ENCODE data around the gene PTPRF.
A peak's percentile ranks its signal among the peaks of the same experiment; 100 is the strongest.

Gene PTPRF

DNA sequence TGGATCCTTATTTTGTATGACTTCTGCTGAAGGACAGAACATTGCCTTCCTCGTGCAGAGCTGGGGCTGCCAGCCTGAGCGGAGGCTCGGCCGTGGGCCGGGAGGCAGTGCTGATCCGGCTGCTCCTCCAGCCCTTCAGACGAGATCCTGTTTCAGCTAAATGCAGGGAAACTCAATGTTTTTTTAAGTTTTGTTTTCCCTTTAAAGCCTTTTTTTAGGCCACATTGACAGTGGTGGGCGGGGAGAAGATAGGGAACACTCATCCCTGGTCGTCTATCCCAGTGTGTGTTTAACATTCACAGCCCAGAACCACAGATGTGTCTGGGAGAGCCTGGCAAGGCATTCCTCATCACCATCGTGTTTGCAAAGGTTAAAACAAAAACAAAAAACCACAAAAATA lies 91.8 kb downstream of the PTPRF start:
- H3K9me3 ChIP-seq (ENCODE audit: severe bottlenecking): no peaks in the 10 kb centered on the region
- DNase-seq (ENCODE audit: low spot score): no peak
- no peaks in the 10 kb centered on the region for H3K4me1 ChIP-seq (ENCODE audit: insufficient read depth, poor library complexity, severe bottlenecking)
- no peaks in the 10 kb centered on the region for H3K27me3 ChIP-seq (ENCODE audit: insufficient read depth, poor library complexity, severe bottlenecking)
- H3K36me3 ChIP-seq (ENCODE audit: low read depth): peaks cover 80% of the 10 kb centered on the region
- TF ChIP-seq, protein P1, sequence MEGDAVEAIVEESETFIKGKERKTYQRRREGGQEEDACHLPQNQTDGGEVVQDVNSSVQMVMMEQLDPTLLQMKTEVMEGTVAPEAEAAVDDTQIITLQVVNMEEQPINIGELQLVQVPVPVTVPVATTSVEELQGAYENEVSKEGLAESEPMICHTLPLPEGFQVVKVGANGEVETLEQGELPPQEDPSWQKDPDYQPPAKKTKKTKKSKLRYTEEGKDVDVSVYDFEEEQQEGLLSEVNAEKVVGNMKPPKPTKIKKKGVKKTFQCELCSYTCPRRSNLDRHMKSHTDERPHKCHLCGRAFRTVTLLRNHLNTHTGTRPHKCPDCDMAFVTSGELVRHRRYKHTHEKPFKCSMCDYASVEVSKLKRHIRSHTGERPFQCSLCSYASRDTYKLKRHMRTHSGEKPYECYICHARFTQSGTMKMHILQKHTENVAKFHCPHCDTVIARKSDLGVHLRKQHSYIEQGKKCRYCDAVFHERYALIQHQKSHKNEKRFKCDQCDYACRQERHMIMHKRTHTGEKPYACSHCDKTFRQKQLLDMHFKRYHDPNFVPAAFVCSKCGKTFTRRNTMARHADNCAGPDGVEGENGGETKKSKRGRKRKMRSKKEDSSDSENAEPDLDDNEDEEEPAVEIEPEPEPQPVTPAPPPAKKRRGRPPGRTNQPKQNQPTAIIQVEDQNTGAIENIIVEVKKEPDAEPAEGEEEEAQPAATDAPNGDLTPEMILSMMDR (IDR thresholded peaks at IDR 0.05; ENCODE audit: poor library complexity, severe bottlenecking): no peak
- H3K27ac ChIP-seq (ENCODE audit: poor library complexity, severe bottlenecking): no peak overlapping the region
- no peak for ATAC-seq (ENCODE audit: low read depth)
- no peak overlapping the region for H3K4me3 ChIP-seq (ENCODE audit: severe bottlenecking)

DNA sequence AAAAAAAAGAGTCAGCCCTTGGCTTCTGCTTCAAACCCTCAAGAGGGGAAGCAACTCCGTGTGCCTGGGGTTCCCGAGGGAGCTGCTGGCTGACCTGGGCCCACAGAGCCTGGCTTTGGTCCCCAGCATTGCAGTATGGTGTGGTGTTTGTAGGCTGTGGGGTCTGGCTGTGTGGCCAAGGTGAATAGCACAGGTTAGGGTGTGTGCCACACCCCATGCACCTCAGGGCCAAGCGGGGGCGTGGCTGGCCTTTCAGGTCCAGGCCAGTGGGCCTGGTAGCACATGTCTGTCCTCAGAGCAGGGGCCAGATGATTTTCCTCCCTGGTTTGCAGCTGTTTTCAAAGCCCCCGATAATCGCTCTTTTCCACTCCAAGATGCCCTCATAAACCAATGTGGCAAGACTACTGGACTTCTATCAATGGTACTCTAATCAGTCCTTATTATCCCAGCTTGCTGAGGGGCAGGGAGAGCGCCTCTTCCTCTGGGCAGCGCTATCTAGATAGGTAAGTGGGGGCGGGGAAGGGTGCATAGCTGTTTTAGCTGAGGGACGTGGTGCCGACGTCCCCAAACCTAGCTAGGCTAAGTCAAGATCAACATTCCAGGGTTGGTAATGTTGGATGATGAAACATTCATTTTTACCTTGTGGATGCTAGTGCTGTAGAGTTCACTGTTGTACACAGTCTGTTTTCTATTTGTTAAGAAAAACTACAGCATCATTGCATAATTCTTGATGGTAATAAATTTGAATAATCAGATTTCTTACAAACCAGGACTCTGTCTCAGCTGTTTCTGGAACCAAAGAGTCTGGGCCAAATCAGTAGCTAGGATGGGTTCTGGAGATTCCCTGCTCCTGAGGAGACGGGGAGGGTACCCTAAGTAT lies 92.5 kb downstream of the PTPRF start:
- H3K4me3 ChIP-seq (ENCODE audit: severe bottlenecking): no peak overlapping the region
- no peaks in the 10 kb centered on the region for H3K4me1 ChIP-seq (ENCODE audit: insufficient read depth, poor library complexity, severe bottlenecking)
- ATAC-seq (ENCODE audit: low read depth) (no peak), DNase-seq (ENCODE audit: low spot score) (no peak)
- H3K27ac ChIP-seq (ENCODE audit: poor library complexity, severe bottlenecking): no peak overlapping the region
- H3K36me3 ChIP-seq (ENCODE audit: low read depth): peaks cover 76% of the 10 kb centered on the region
- no peaks in the 10 kb centered on the region for H3K27me3 ChIP-seq (ENCODE audit: insufficient read depth, poor library complexity, severe bottlenecking)
- H3K9me3 ChIP-seq (ENCODE audit: severe bottlenecking): no peaks in the 10 kb centered on the region
- TF ChIP-seq, protein P1 (IDR thresholded peaks at IDR 0.05; ENCODE audit: poor library complexity, severe bottlenecking): no peak

DNA sequence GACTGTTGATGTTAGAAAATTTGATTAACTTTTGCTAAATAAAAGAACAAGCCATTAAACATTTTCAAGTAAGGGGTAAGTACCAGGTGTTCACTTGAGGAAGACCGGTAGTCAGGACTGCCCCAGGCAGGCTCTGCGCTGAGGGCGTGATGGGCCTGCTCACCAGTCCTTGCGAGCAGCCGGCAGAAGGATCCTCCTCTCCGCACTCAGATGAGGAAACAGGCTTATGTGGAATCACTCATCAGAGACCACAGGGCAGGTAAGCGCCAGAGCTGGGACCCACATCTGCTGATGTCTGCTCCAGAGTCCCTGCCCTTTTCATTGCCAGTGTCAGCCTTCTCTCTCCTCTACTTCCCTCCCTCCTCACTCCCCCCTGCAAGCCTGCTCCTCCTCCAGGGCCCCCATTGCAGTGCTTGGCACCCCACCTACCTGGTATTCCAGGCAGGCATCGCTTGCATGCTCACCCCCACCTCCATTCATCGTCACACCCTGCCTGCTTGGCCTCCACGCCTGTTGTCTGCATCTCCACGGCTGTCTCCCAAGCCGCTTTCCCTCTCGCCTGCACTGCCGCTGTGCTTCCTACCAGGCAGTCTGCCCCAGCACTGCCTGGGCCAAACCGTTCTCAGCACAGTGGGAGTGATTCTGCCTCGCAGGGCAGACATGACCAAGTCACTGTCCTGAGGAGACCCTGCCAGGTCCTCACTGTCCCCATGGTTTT lies 94.5 kb downstream of the PTPRF start:
- DNase-seq (ENCODE audit: low spot score): no peak
- no peaks in the 10 kb centered on the region for H3K4me1 ChIP-seq (ENCODE audit: insufficient read depth, poor library complexity, severe bottlenecking)

DNA sequence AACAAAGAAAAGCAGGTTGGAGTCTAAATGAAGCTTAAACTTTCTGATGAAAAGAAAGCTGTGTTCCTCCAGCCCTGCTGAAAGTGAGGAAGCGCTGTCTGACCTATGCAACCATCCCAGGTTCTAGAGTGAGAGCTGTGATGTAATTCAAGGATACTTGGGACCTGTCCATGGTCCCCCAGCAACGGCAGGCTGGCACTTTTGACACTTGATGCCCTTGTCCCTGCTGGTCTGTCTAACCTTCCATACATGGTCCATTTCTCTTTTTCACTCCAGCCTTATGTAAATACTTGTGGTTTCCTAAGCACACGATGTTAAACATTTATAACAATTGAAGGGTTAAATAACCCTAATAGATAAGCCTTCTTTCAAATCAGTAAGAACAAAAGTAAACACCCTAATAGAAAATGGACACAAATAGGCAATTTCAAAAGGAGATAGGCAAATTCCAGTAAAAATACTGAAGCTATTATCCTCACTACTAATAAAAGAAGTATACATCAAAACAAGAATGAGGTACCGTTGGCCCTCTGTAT lies 101.5 kb downstream of the PTPRF start:
- no peaks in the 10 kb centered on the region for H3K27me3 ChIP-seq (ENCODE audit: insufficient read depth, poor library complexity, severe bottlenecking)
- TF ChIP-seq, protein P1 (IDR thresholded peaks at IDR 0.05; ENCODE audit: poor library complexity, severe bottlenecking): no peak
- no peak for ATAC-seq (ENCODE audit: low read depth)
- H3K27ac ChIP-seq (ENCODE audit: poor library complexity, severe bottlenecking): no peak overlapping the region
- H3K9me3 ChIP-seq (ENCODE audit: severe bottlenecking): no peaks in the 10 kb centered on the region
- no peaks in the 10 kb centered on the region for H3K4me1 ChIP-seq (ENCODE audit: insufficient read depth, poor library complexity, severe bottlenecking)
- peaks cover 8% of the 10 kb centered on the region; the same call in 1 of the 2 replicates for H3K36me3 ChIP-seq (ENCODE audit: low read depth)
- H3K4me3 ChIP-seq (ENCODE audit: severe bottlenecking): no peak overlapping the region
- no peak for DNase-seq (ENCODE audit: low spot score)

More for the DNA sequence above, 94.5 kb downstream of the PTPRF start:
- Histone ChIP-seq H3K27ac (ENCODE audit: poor library complexity, severe bottlenecking) (no peak overlapping the region), H3K27me3 (ENCODE audit: insufficient read depth, poor library complexity, severe bottlenecking) (no peaks in the 10 kb centered on the region), H3K4me3 (ENCODE audit: severe bottlenecking) (no peak overlapping the region), H3K36me3 (ENCODE audit: low read depth) (peaks cover 63% of the 10 kb centered on the region), H3K9me3 (ENCODE audit: severe bottlenecking) (no peaks in the 10 kb centered on the region)
- TF ChIP-seq, protein P1 (IDR thresholded peaks at IDR 0.05; ENCODE audit: poor library complexity, severe bottlenecking): no peak
- peak; percentile 9; the same call in 1 of the 3 replicates for ATAC-seq (ENCODE audit: low read depth)

All from RWPE2 (cell line).